Measurements from ENCODE around the gene LONRF2.
A peak's percentile ranks its signal among the peaks of the same experiment; 100 is the strongest.

Gene LONRF2

DNA sequence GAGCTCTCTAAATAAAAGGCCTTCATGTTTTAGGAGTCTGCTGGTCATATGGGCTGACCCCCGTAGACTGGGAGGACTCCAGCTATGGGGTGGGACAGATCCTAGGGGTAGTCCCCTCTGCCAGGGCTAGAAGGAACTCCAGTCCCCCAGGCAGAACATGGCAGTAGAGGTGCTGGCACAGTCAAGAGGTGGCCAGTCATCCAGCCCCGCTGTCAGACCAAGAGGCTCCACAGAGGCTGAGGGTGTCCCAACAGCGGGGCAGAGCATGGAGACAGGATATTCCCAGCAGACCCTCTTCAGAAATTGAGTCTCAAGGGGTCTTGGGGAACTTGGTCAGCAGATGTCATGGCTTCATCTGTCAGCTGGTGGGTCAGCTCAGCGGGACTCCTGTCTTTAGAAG is 76.6 kb downstream of the LONRF2 start:
- no peak for DNase-seq (ENCODE audit: extremely low read depth, low read depth)
- TF ChIP-seq, protein P1, sequence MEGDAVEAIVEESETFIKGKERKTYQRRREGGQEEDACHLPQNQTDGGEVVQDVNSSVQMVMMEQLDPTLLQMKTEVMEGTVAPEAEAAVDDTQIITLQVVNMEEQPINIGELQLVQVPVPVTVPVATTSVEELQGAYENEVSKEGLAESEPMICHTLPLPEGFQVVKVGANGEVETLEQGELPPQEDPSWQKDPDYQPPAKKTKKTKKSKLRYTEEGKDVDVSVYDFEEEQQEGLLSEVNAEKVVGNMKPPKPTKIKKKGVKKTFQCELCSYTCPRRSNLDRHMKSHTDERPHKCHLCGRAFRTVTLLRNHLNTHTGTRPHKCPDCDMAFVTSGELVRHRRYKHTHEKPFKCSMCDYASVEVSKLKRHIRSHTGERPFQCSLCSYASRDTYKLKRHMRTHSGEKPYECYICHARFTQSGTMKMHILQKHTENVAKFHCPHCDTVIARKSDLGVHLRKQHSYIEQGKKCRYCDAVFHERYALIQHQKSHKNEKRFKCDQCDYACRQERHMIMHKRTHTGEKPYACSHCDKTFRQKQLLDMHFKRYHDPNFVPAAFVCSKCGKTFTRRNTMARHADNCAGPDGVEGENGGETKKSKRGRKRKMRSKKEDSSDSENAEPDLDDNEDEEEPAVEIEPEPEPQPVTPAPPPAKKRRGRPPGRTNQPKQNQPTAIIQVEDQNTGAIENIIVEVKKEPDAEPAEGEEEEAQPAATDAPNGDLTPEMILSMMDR (IDR thresholded peaks at IDR 0.05; ENCODE audit: low read depth, low read length) = no peak

DNA sequence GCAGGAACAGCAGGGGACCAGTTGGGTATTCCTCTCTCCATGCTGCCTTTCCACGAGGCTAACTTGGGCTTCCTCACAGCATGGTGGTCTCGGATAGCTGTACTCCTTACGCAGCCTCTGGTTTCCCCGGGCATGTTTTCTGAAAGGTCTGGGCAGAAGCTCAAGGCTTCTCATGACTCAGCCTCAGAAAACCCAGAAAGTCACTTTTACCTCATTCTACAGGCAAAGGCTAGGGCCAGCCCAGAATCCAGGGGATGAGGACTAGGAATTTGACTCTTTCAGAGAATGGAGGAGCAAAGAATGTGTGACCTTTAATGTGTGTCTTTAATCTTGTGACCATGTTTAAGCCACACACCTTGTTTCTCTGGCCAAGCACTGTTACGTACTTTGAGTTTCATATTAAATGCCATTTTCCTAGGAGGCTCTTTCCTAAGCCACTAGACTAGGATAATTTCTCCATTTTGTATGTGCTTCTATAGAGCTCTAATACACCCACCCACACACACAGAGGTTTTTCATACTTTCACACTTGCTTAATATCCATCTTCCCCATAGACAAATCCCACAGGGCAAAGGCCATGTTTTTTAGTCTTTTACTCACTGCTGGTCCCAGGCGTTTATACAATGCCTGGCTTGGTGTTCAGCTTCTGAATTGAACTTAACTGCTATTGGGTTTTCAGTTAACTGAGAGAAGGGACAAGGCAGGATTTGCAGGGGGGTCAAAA is 77.3 kb downstream of the LONRF2 start:
- TF ChIP-seq, protein P1 (IDR thresholded peaks at IDR 0.05; ENCODE audit: low read depth, low read length) = no peak
- no peak for DNase-seq (ENCODE audit: extremely low read depth, low read depth)

DNA sequence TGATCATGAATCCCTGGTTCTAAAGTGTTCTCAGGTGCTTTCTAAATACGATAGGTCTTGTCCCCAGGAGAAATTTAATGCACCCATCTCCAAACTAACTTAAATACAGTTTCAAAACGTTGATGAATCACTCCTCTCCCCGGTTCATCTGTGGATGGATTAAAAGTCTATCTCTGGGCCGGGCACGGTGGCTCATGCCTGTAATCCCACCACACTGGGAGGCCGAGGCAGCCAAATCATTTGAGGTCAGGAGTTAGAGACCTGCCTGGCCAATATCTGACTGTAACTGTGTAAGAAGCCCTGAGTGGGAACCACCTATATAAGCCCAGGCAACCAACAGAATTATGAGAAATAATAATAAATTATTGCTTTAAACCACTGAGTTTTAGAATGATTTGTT is 78.7 kb downstream of the LONRF2 start:
- TF ChIP-seq, protein P1 (IDR thresholded peaks at IDR 0.05; ENCODE audit: low read depth, low read length) = no peak
- DNase-seq (ENCODE audit: extremely low read depth, low read depth) = no peak

DNA sequence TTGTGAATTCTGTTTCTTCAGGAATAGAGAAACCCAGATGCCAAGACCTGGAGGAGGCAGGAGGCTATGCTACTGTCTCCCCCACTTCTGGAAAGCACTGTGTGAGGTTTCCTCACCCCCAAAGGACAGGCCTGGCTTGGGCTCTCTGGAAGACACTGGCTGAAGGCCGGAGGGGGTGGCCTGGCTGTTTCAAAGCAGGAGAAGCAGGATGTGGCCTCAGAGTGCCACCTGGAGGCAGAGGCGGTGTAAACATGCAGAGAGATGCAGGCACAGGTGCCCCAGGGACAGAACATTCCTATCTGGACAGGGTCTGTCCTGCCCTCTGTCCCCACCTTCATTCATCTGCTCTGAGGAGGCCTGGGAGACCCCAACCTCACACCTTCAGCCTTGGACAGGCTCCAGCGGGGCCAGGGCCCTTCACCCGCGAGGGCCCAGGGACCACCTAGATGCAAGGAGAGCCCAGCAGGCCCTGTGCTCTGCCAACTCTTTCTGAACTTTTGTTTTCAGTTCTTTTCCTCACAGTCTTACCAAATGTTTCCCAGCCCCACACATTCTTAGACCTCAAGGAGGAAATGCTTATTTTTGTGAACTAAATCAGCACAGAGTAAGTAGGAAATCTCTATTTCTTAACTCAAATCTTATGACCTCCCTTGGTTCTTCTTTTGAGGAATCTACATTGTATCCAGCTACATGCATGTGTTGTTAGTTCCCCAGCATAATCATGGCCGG is 79.2 kb downstream of the LONRF2 start:
- peak; percentile 28 for DNase-seq (ENCODE audit: extremely low read depth, low read depth)
- TF ChIP-seq, protein P1 (IDR thresholded peaks at IDR 0.05; ENCODE audit: low read depth, low read length) = peak; percentile 82

DNA sequence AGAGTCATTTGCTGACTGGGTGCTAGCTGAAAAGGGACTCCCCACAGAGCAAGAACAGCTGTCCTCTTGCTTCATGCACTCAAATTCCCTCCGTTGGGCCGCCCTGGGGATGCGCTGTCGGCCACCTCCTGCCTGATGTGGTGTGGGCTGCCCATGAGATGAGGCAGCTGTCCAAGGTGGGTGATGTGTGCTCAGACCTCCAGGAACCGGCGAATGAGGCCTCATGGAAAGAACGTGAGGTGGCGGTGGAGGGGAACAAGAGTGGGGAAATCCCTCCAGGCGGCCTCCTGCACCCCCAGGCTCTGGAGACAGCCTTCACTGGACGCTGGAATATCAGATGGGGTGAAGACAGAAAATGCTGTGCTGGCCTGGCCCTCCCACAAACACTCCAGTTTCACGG is 79.8 kb downstream of the LONRF2 start:
- no peak for DNase-seq (ENCODE audit: extremely low read depth, low read depth)
- TF ChIP-seq, protein P1 (IDR thresholded peaks at IDR 0.05; ENCODE audit: low read depth, low read length) = no peak

DNA sequence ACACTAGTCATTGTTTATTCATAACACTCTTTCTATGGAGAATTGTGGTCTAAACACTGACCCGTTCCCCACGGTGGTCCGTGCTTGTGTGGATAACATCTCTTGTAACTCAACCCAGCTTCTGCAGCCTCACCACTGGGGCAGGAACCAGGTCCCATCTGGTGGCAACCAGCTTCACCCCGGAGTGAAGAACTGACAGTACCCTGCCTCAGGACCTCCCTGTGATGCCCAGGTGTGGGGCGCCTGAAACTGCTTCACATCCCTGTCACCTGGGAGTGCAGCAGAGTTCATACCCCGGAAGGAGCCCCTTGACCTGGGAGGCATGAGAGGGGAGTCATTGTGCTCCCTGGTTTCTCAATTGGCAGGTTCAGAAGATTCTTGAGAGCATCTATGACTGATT is 81.1 kb downstream of the LONRF2 start:
- TF ChIP-seq, protein P1 (IDR thresholded peaks at IDR 0.05; ENCODE audit: low read depth, low read length) = no peak

DNA sequence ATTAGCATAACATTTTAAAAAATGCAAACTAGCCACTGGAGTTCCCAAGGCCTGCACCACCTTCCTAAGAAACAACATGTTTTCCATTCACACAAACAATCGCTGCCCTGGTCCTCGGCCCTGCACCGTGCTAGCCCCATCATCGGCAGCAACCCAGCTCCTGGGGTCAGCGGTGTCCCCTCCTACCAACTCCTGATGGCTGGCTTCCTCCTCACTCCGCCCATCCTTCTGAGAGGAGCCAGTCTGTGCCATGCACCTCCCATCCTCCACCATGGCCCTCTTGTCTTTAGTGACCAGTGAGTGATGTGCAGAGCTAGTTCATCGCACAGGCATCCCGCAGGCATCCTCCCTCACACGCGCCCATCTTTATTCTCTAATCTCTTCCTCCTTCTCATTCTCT is 81.9 kb downstream of the LONRF2 start:
- TF ChIP-seq, protein P1 (IDR thresholded peaks at IDR 0.05; ENCODE audit: low read depth, low read length) = no peak
- no peak for DNase-seq (ENCODE audit: extremely low read depth, low read depth)

More for the DNA sequence above, 81.1 kb downstream of the LONRF2 start:
- DNase-seq (ENCODE audit: extremely low read depth, low read depth) = no peak

Data from AG09319 (cell line).